Endodermal cell (in vitro differentiated cells): ENCODE measurements around the gene PLD6. TPM values are rescaled to one million over a fixed set of nuclear protein-coding genes. Genes with fewer than 3 reads are reported as not detected.

Source experiments
- DNase-seq: peaks from one replicate; pipeline ENCODE4 v3.0.0-alpha.2; 2017
- H3K27ac ChIP-seq: 2 replicates; pipeline ENCODE4 v1.5.1; 2013; ENCODE audit warnings: mild to moderate bottlenecking, low read depth, low read length, moderate library complexity
- H3K27me3 ChIP-seq: 2 replicates; pipeline ENCODE4 v1.6.1; 2013; ENCODE audit warnings: mild to moderate bottlenecking, low read length, moderate library complexity; ENCODE audit not compliant: insufficient read depth, control insufficient read depth, poor library complexity, severe bottlenecking
- H3K36me3 ChIP-seq: 2 replicates; pipeline ENCODE4 v1.7.0; 2013; ENCODE audit warnings: mild to moderate bottlenecking, low read length, moderate library complexity; ENCODE audit not compliant: control insufficient read depth, insufficient read depth
- H3K4me1 ChIP-seq: one replicate; pipeline ENCODE4 v1.7.0; 2013; ENCODE audit warnings: low read length; ENCODE audit not compliant: control insufficient read depth, insufficient read depth
- H3K4me3 ChIP-seq: 2 replicates; pipeline ENCODE4 v1.5.1; 2013; ENCODE audit warnings: mild to moderate bottlenecking, low read length, moderate library complexity
- H3K9ac ChIP-seq: 2 replicates; pipeline ENCODE4 v1.6.1; 2013; ENCODE audit warnings: mild to moderate bottlenecking, low read length, moderate library complexity; ENCODE audit not compliant: poor library complexity, severe bottlenecking; ENCODE audit errors: extremely low read depth
- H3K9me3 ChIP-seq: 2 replicates; pipeline ENCODE4 v1.6.1; 2013; ENCODE audit warnings: mild to moderate bottlenecking, low read length, moderate library complexity; ENCODE audit not compliant: control insufficient read depth
- H3K27ac Mint-ChIP-seq: 2 replicates; pipeline ENCODE4 v1.8.0; 2020; ENCODE audit warnings: mixed read lengths
- H3K27me3 Mint-ChIP-seq: 2 replicates; pipeline ENCODE4 v1.8.0; 2021; ENCODE audit warnings: mild to moderate bottlenecking, mixed read lengths; ENCODE audit not compliant: insufficient read depth
- H3K36me3 Mint-ChIP-seq: 2 replicates; pipeline ENCODE4 v1.8.0; 2020; ENCODE audit warnings: low read depth, mixed read lengths
- H3K4me1 Mint-ChIP-seq: 2 replicates; pipeline ENCODE4 v1.8.0; 2020; ENCODE audit warnings: mixed read lengths
- H3K4me3 Mint-ChIP-seq: 2 replicates; pipeline ENCODE4 v1.8.0; 2020; ENCODE audit warnings: mild to moderate bottlenecking, moderate library complexity, mixed read lengths
- H3K9me3 Mint-ChIP-seq: 2 replicates; pipeline ENCODE4 v1.8.0; 2020; ENCODE audit warnings: mild to moderate bottlenecking, mixed read lengths
- CTCF ChIP-seq: fragments of 200-600 bp; sonication (generic); conservative IDR thresholded peaks from 2 replicates; pipeline ENCODE4 v1.5.0; 2021; ENCODE audit warnings: antibody characterized with exemption, mild to moderate bottlenecking
- WGBS, 2 experiments: methylation state at CpG; one replicate each; pipeline versions ENCODE4 v1.1.5 to v1.1.7; 2013; ENCODE audit warnings: missing lambda C conversion rate in 2 of 2, mixed read lengths in 1 of 2; ENCODE audit not compliant: insufficient coverage in 1 of 2, insufficient read length in 1 of 2; 5-methylcytosine and 5-hydroxymethylcytosine counted together
- total RNA-seq, 2 donors: library from RNA; stranded (reverse); fragmentation: NEBNext Ultra II Directional in 1 of 2; extraction: Animal tissue kit (Norgen Biotek cat#: 25700) in 1 of 2; gene quantifications; 2 replicates in 1 of 2; 3 replicates in 1 of 2; pipeline ENCODE4 v1.2.1, GENCODE V29; 2021

The PLD6 gene
- total RNA-seq, 2 donors from 2014 or later, result 0.42 to 1.5 TPM

- DNase-seq, result no peak
- Mint-ChIP-seq H3K4me1 (no peaks in the 10 kb centered on the region), H3K36me3 (peaks cover 69% of the 10 kb centered on the region), H3K27ac (no peak overlapping the region), H3K27me3 (no peaks in the 10 kb centered on the region), H3K9me3 (no peaks in the 10 kb centered on the region), H3K4me3 (no peak overlapping the region)
- TF ChIP-seq CTCF, result no peak
- Histone ChIP-seq H3K27ac (no peak overlapping the region), H3K4me3 (no peak overlapping the region), H3K36me3 (peaks cover 38% of the 10 kb centered on the region), H3K27me3 (no peaks in the 10 kb centered on the region), H3K9ac (no peak overlapping the region), H3K4me1 (no peaks in the 10 kb centered on the region), H3K9me3 (no peaks in the 10 kb centered on the region)
- 95 to 98% methylated on average over 22 to 25 of the region's 25 CpGs for WGBS, 2 experiments
These were observed 42.0 kb downstream of the PLD6 start for GRCh38 chr17:17164156-17164555.

- Histone ChIP-seq H3K4me1 (no peaks in the 10 kb centered on the region), H3K9me3 (no peaks in the 10 kb centered on the region), H3K4me3 (no peak overlapping the region), H3K27me3 (no peaks in the 10 kb centered on the region), H3K36me3 (peaks cover 29% of the 10 kb centered on the region), H3K9ac (no peak overlapping the region), H3K27ac (no peak overlapping the region)
- no peaks in the 10 kb centered on the region for H3K27me3 Mint-ChIP-seq
- H3K9me3 Mint-ChIP-seq, result no peaks in the 10 kb centered on the region
- H3K27ac Mint-ChIP-seq, result no peak overlapping the region
- WGBS, 2 experiments, result 92 to 94% methylated on average over 3 to 4 of the region's 4 CpGs
- no peaks in the 10 kb centered on the region for H3K4me1 Mint-ChIP-seq
- peaks cover 56% of the 10 kb centered on the region for H3K36me3 Mint-ChIP-seq
- H3K4me3 Mint-ChIP-seq, result no peak overlapping the region
- no peak for TF ChIP-seq CTCF
- no peak for DNase-seq
These were observed 44.4 kb downstream of the PLD6 start for GRCh38 chr17:17161759-17162158.

DNA sequence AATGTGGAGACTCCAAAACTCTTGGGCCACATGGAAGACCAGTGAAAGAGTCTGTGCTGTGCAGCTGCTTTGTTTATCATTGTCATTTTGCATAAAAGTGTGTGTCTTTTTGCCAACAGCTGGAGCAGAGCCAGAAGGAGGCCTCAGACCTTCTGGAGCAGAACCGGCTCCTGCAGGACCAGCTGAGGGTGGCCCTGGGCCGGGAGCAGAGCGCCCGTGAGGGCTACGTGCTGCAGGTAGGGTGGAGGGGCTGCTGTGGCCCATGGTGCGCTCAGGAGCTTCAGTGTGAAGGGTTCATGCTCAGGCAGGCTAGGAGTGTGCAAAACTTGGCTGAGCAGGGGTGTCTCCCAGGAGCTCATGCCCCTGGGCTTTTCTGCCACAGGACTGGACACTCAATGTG lies 45.0 kb downstream of the PLD6 start:
- Mint-ChIP-seq H3K9me3 (no peaks in the 10 kb centered on the region), H3K4me1 (no peaks in the 10 kb centered on the region), H3K4me3 (no peak overlapping the region), H3K27me3 (no peaks in the 10 kb centered on the region), H3K36me3 (peaks cover 59% of the 10 kb centered on the region), H3K27ac (no peak overlapping the region)
- 97 to 98% methylated on average over 6 of the region's 6 CpGs for WGBS, 2 experiments
- no peak overlapping the region for H3K9ac ChIP-seq
- H3K27me3 ChIP-seq, result no peaks in the 10 kb centered on the region
- no peak for TF ChIP-seq CTCF
- H3K4me3 ChIP-seq, result no peak overlapping the region
- H3K9me3 ChIP-seq, result no peaks in the 10 kb centered on the region
- no peak for DNase-seq
- no peaks in the 10 kb centered on the region for H3K4me1 ChIP-seq
- peaks cover 27% of the 10 kb centered on the region for H3K36me3 ChIP-seq
- H3K27ac ChIP-seq, result no peak overlapping the region
